Inferior parietal cortex (tissue), 1 donor: ENCODE results near the gene CEP250.
"Not testable (repeated sequence)": the region's sequence is repeated elsewhere in the genome, so short reads cannot be mapped to it uniquely, and the experiment has no call there.

Experiments
- DNase-seq: peaks from one replicate; pipeline ENCODE4 v3.0.0-alpha.2; 2016; ENCODE audit errors: extremely low spot score

CEP250 gene

DNA sequence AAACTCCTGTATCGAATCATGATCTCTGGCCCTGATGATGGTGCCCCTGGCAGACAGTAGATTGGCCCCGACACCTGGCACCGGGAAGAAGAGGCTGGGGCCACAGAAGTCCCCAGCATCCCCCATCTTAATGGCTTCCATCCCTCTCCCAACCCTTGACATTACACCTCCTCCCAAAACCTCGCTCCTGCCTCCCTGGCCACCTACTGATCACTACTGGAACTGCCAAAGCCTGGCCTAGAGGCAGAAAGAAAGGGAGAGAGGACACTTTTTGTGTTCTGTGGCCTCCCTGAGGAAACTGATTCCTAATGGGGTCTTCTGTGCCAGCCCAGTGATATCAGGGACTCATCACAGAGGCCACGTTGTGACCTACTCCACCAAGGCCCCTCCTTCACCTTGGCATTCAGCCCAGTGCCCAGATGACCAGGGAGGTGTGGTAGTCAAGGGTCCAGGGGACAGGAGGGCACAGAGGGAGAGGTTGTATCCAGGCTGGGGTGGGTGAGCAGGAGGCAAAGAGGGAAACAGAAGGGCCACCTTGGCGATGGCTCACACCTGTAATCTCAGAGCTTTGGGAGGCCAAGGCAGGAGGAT, 68.0 kb downstream of the CEP250 start:
- no peak for DNase-seq

DNA sequence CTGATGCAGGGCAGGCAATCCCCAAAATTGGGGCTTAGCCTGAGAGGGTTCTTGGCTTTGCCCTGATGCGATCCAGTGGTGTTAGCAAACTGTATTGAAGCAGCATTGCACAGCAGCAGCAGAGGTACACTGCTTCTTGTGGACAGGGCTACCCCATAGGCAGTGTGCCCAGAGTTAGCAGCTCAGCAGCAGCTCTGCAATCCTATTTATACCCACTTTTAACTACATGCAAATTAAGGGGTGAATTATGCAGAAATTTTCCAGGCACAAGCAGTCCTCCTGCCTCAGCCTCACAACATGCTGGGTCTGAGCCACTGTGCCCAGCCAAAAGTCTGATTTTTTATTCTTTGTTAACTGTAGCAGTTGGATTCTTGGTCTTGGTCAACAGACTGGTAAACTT, 70.2 kb downstream of the CEP250 start:
- DNase-seq, result no peak

GRCh38 chr20:35527122-35527769, 71.8 kb downstream of the CEP250 start:
- no peak for DNase-seq

GRCh38 chr20:35529552-35529951, 74.2 kb downstream of the CEP250 start, which contains the start of gene C20orf173:
TSS of gene C20orf173 (minus strand) at chr20:35529652. CDS start at chr20:35529373, 279 bp downstream.
- DNase-seq, result no peak

GRCh38 chr20:35539756-35540212, 84.4 kb downstream of the CEP250 start:
- no peak for DNase-seq

GRCh38 chr20:35541118-35541782, 85.9 kb downstream of the CEP250 start:
- DNase-seq, result no peak

- peak; percentile 93 for DNase-seq
Observed at GRCh38 chr20:35541783-35542662, 86.6 kb downstream of the CEP250 start, which contains the start of gene ERGIC3. TSS of gene ERGIC3 (plus strand) at chr20:35542078. CDS start at chr20:35542098, 20 bp downstream.

DNA sequence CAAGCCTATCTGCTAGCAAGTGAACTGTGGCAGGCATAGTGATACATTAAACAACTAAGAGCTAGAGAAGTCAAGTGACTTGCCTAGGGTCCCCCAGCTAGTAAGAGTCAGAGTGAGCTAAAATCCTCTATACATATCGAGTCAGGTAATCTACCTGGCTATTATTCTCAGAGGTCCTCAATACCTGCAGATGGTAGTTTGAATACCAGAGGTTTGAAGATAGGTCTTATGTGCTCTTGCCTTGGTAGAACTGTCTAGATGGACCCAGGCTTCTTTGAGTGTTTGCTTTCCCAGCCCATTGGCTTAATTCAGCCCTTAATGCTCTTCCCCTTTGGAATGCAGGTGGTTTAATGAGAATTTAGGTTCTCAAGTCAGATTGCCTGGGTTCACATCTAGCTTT, 87.6 kb downstream of the CEP250 start:
- DNase-seq, result no peak

DNA sequence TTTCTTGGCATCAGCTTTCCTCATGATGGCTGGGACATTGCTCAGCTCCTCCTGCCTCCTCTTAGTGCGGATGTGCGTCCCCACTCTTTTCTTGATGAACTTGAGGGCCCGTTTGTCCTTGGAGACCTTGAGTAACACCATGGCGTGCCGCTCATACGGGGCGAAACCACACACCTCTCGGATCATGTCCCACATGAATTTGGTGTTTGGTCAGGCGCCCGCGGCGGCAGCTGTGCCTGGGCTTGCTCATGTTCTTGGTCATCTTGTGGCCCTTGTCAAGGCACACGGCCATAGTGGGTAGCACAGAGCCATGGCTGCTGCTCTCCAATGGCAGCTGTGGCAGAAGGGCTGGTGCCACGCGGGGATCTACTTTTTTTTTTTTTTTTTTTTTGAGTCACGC, 89.0 kb downstream of the CEP250 start:
- no peak for DNase-seq

- not testable (repeated sequence) for DNase-seq
Observed at GRCh38 chr20:35544941-35545340, 89.5 kb downstream of the CEP250 start.

DNA sequence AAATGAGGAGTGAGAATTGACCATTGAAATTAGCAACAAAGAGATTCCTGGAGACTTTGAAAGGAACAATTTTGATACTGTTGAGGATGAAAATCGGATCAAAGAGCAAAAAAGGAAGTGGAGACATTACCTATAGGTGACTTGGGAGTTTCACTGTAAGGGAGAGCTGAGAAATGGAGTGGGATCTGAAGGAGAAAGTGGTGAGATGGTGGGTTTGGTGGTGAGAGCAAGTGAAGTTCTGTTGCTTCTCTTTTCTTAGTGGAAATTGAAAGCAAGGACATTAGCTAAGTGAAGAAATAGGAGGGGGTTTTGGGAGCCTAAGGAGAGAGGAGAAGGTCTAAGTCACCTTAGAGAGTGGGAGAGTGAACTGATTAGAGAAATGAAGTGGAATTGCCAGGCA, 90.7 kb downstream of the CEP250 start:
- DNase-seq, result no peak

DNA sequence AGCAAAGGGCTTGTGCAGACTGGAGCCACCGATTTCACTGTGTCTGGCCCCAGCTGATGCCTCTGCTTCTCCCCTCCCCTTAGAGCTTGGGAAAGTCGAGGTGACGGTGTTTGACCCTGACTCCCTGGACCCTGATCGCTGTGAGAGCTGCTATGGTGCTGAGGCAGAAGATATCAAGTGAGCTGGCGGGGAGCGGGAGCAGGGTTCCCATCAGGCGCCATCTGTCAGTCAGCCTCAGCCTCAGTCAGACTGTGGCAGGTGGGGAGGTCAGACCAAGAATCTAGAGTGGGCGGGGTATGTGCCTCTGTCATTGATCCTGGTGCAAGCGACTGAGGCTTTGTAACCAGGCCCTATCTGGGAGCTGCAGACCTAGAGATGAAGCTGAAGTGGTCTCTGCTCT, 91.9 kb downstream of the CEP250 start:
- no peak for DNase-seq

GRCh38 chr20:35551503-35551902, 96.1 kb downstream of the CEP250 start:
- no peak for DNase-seq

- no peak for DNase-seq
Observed at GRCh38 chr20:35552914-35553313, 97.5 kb downstream of the CEP250 start.

GRCh38 chr20:35555461-35555860, 100.1 kb downstream of the CEP250 start:
- DNase-seq, result peak; percentile 17

- no peak for DNase-seq
Observed at GRCh38 chr20:35555951-35556645, 100.7 kb downstream of the CEP250 start.

GRCh38 chr20:35556871-35557270, 101.5 kb downstream of the CEP250 start:
- no peak for DNase-seq

DNA sequence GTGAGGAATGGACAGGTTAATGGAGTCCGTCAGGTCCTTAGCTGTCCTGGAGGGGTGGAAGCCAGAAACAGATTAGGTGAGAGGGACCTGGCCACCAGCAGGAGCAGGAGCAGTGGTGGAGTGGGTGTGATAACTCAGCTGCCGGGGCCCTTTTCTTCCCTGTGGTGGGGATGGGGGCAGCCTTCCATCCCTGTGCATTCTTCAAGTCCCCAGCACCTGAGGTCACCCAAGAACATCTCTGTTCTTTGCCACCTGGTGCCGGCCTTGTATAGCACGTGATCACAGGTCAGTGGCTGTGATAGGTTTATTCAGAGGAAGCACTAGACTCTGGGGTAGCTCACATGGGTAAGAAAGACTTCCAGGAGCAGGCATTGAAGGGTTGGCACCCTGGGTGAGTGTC, 103.1 kb downstream of the CEP250 start:
- no peak for DNase-seq

DNA sequence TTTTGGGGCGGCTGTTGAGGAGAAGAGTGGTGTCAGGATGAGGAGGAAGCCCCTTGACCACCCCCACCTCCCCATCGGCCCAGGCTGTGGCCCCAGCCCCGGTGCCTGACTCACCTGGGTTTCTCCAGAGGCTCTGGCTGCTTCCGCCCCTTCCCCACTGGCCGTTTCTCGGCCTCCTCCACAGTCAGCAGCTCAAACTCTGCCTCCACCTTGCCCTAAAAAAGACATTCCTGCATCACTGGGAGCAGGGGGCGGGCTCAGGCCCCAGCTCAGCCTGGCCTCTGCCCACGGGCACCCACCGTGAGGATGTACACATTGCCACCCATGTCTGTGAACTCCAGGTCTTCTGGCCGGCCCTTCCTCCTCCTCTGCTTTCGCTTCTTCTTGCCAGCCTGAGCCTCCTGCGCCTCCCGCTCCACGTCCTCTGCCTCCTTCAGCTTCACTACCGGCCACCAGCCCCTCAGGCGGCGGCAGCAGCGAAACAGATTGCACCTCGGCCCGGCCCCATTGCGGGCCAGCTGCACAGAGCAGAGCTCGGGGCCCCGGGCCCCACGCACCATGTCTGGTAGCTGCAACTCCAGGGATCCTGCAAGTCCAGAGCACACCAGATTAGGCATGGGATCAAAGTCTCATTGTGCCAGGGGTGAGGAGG, 103.8 kb downstream of the CEP250 start:
- DNase-seq, result no peak

DNA sequence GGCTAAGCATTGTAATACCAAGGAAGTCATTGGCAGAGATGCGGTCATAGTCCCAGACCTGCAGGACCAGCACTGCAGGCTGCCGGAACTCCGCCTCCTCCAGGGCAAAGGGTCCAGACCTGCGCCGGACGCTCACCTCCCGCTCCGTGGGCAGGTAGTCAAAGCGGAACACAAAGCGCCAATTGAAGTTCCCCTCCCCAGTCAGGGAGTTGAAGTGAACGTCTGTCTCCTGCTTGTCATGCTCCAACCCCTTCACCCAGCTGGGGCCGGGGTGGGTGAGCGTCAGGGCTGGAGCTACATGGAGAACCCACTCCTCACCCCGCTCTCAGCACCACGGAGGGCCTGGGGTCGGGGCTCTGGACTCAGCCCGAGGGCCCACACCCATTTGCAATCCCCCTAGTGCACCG, 104.7 kb downstream of the CEP250 start:
- DNase-seq, result no peak

GRCh38 chr20:35560541-35560940, 105.1 kb downstream of the CEP250 start:
- no peak for DNase-seq
